Erythroblast (primary cell): ENCODE measurements around the gene HOPX.

Source experiments
- GATA1 ChIP-seq: IDR thresholded peaks from 2 replicates; pipeline ENCODE4 v1.6.1; 2011; ENCODE audit warnings: low read depth, mild to moderate bottlenecking, control low read depth, low read length, moderate library complexity
- POLR2A ChIP-seq: IDR thresholded peaks from 2 replicates; pipeline ENCODE4 v1.6.1; 2011; ENCODE audit warnings: mild to moderate bottlenecking, low read length

GRCh38 chr4:56688094-56688647 is 7.1 kb upstream of the HOPX start:
- no peak for TF ChIP-seq POLR2A
- TF ChIP-seq GATA1, result no peak
